ENCODE measurements around the gene KRT1.

Gene KRT1

GRCh38 chr12:52669426-52669825 is 10.8 kb downstream of the KRT1 start:
- TF ChIP-seq TARDBP (IDR thresholded peaks at IDR 0.05), result no peak
- TF ChIP-seq CTBP1 (IDR thresholded peaks at IDR 0.05; ENCODE audit: borderline replicate concordance), result no peak
- no peak for TF ChIP-seq LEF1 (IDR thresholded peaks at IDR 0.05; ENCODE audit: borderline replicate concordance)
- no peak for TF ChIP-seq PKNOX1 (IDR thresholded peaks at IDR 0.05)
- TF ChIP-seq ELF4 (IDR thresholded peaks at IDR 0.05), result no peak
- TF ChIP-seq NFRKB (IDR thresholded peaks at IDR 0.05), result no peak
- no peak for TF ChIP-seq BHLHE40 (IDR thresholded peaks at IDR 0.05; ENCODE audit: borderline replicate concordance)
- TF ChIP-seq L3MBTL2 (conservative IDR thresholded peaks at IDR 0.05), result no peak
- TF ChIP-seq FOXK2 (IDR thresholded peaks at IDR 0.05), result no peak
- TF ChIP-seq HDGF (IDR thresholded peaks at IDR 0.05; ENCODE audit: borderline replicate concordance), result no peak
- no peak for TF ChIP-seq SP1 (IDR thresholded peaks at IDR 0.05)
- TF ChIP-seq FOXA1 (IDR thresholded peaks at IDR 0.05), result no peak
- no peak for TF ChIP-seq FOXM1 (IDR thresholded peaks at IDR 0.05; ENCODE audit: borderline replicate concordance)
- no peak for TF ChIP-seq ARNT (IDR thresholded peaks at IDR 0.05)
- TF ChIP-seq SUZ12 (IDR thresholded peaks at IDR 0.05), result no peak
- POLR2A ChIA-PET, result no interaction called here
- CTCF ChIA-PET, result no interaction called here
- DNase-seq (ENCODE audit: extremely low spot score), result no peak

GRCh38 chr12:52667931-52668330 is 12.3 kb downstream of the KRT1 start:
- ChIA-PET POLR2A (no interaction called here), CTCF (no interaction called here)
- no peak for DNase-seq (ENCODE audit: extremely low spot score)
- TF ChIP-seq ZNF384 (IDR thresholded peaks at IDR 0.05), result no peak
- TF ChIP-seq SP1 (IDR thresholded peaks at IDR 0.05), result no peak
- no peak for TF ChIP-seq FOXK2 (IDR thresholded peaks at IDR 0.05)

GRCh38 chr12:52667509-52667908 is 12.7 kb downstream of the KRT1 start:
- ChIA-PET CTCF (no interaction called here), POLR2A (no interaction called here)
- no peak for DNase-seq (ENCODE audit: extremely low spot score)
- TF ChIP-seq L3MBTL2 (conservative IDR thresholded peaks at IDR 0.05) (no peak), ARNT (IDR thresholded peaks at IDR 0.05) (no peak), ELF4 (IDR thresholded peaks at IDR 0.05) (no peak), HDGF (IDR thresholded peaks at IDR 0.05; ENCODE audit: borderline replicate concordance) (no peak), NFRKB (IDR thresholded peaks at IDR 0.05) (no peak), CTBP1 (IDR thresholded peaks at IDR 0.05; ENCODE audit: borderline replicate concordance) (no peak), BHLHE40 (IDR thresholded peaks at IDR 0.05; ENCODE audit: borderline replicate concordance) (no peak), SP1 (IDR thresholded peaks at IDR 0.05) (no peak), TARDBP (IDR thresholded peaks at IDR 0.05) (no peak), PKNOX1 (IDR thresholded peaks at IDR 0.05) (no peak)

- POLR2A ChIA-PET, result no interaction called here
- no peak for TF ChIP-seq PKNOX1 (IDR thresholded peaks at IDR 0.05)
- TF ChIP-seq FOXA1 (IDR thresholded peaks at IDR 0.05), result no peak
- no peak for TF ChIP-seq TARDBP (IDR thresholded peaks at IDR 0.05)
- no peak for TF ChIP-seq L3MBTL2 (conservative IDR thresholded peaks at IDR 0.05)
- TF ChIP-seq SUZ12 (IDR thresholded peaks at IDR 0.05), result no peak
- no peak for TF ChIP-seq NFRKB (IDR thresholded peaks at IDR 0.05)
- no peak for TF ChIP-seq CTBP1 (IDR thresholded peaks at IDR 0.05; ENCODE audit: borderline replicate concordance)
- no peak for TF ChIP-seq FOXM1 (IDR thresholded peaks at IDR 0.05; ENCODE audit: borderline replicate concordance)
- no peak for TF ChIP-seq FOXK2 (IDR thresholded peaks at IDR 0.05)
- TF ChIP-seq SP1 (IDR thresholded peaks at IDR 0.05), result no peak
- no peak for TF ChIP-seq HDGF (IDR thresholded peaks at IDR 0.05; ENCODE audit: borderline replicate concordance)
- TF ChIP-seq ZNF384 (IDR thresholded peaks at IDR 0.05), result no peak
- no peak for TF ChIP-seq ELF4 (IDR thresholded peaks at IDR 0.05)
- TF ChIP-seq ARNT (IDR thresholded peaks at IDR 0.05), result no peak
- TF ChIP-seq LEF1 (IDR thresholded peaks at IDR 0.05; ENCODE audit: borderline replicate concordance), result no peak
- DNase-seq (ENCODE audit: extremely low spot score), result no peak
- CTCF ChIA-PET, result interaction anchor here (0.7 kb wide), 1 partner anchor 458 kb away, joined by 3 read pairs; no protein-coding TSS in a partner anchor
These were observed 13.7 kb downstream of the KRT1 start for GRCh38 chr12:52666471-52666870.

GRCh38 chr12:52663420-52663819 is 16.8 kb downstream of the KRT1 start:
- no peak for DNase-seq (ENCODE audit: extremely low spot score)
- no peak for TF ChIP-seq ELF4 (IDR thresholded peaks at IDR 0.05)
- TF ChIP-seq ZNF384 (IDR thresholded peaks at IDR 0.05), result no peak
- ChIA-PET POLR2A (no interaction called here), CTCF (interaction anchor here (0.7 kb wide), 1 partner anchor 9 kb away, joined by 3 read pairs; no protein-coding TSS in a partner anchor)

- ChIA-PET CTCF (no interaction called here), POLR2A (no interaction called here)
- no peak for DNase-seq (ENCODE audit: extremely low spot score)
- TF ChIP-seq CTBP1 (IDR thresholded peaks at IDR 0.05; ENCODE audit: borderline replicate concordance) (no peak), NFRKB (IDR thresholded peaks at IDR 0.05) (no peak), BHLHE40 (IDR thresholded peaks at IDR 0.05; ENCODE audit: borderline replicate concordance) (no peak), TARDBP (IDR thresholded peaks at IDR 0.05) (no peak), FOXK2 (IDR thresholded peaks at IDR 0.05) (no peak), PKNOX1 (IDR thresholded peaks at IDR 0.05) (no peak), L3MBTL2 (conservative IDR thresholded peaks at IDR 0.05) (no peak), ZNF384 (IDR thresholded peaks at IDR 0.05) (no peak), FOXM1 (IDR thresholded peaks at IDR 0.05; ENCODE audit: borderline replicate concordance) (no peak), ELF4 (IDR thresholded peaks at IDR 0.05) (no peak), ARNT (IDR thresholded peaks at IDR 0.05) (no peak)
These were observed 17.3 kb downstream of the KRT1 start for GRCh38 chr12:52662918-52663229.
